T-helper 2 cell treated with Interferon-gamma antibody and Interleukin-4, amounts not matched to agents 5 μg/mL and 100 μg/mL, for 36 hours (primary cell): Measurements from ENCODE around the gene DOCK4.

Experiments used
- DNase-seq: peaks from one replicate; pipeline ENCODE4 v3.0.0; 2021; ENCODE audit warnings: low spot score
- H3K27ac Mint-ChIP-seq: one replicate; pipeline ENCODE4 v1.8.0; 2021; ENCODE audit warnings: mild to moderate bottlenecking, mixed read lengths
- H3K27me3 Mint-ChIP-seq: one replicate; pipeline ENCODE4 v1.8.0; 2021; ENCODE audit warnings: low read depth, mixed read lengths
- H3K36me3 Mint-ChIP-seq: one replicate; pipeline ENCODE4 v1.8.0; 2021; ENCODE audit warnings: low read depth, mixed read lengths
- H3K4me1 Mint-ChIP-seq: one replicate; pipeline ENCODE4 v1.8.0; 2021; ENCODE audit warnings: low read depth, mixed read lengths
- H3K4me3 Mint-ChIP-seq: one replicate; pipeline ENCODE4 v1.8.0; 2022; ENCODE audit warnings: mild to moderate bottlenecking, moderate library complexity, mixed read lengths
- H3K9me3 Mint-ChIP-seq: one replicate; pipeline ENCODE4 v1.8.0; 2021; ENCODE audit warnings: mixed read lengths

Gene DOCK4

DNA sequence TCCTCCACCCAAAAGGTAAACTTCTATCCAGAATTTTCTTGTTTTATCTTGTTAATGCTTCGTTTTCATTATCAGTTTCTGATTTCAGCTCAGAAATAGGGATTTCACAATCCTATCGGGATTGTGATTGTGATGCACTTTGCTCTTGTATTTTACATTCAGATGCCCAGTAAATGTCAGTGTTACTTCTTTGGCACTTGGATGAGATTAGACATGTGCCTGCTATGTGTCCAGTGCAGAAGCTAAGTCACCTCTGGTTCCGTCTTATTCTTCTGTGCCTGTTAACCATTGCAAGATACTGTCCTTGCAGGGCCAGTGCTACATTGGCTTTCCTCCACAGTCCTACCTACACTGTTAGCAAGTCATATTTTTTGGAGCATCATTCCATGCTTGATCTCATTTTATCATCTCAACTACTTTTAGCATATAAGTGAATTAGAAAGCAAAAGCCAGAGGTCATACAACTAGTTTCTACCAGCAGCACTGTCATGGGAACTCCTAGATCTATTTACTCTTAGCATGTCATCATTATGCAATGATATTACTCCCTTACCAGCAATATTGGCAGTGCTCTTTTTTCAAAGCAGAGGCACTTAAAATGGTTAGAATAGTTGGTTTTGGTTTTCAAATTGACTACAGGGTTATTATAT is 27.0 kb upstream of the DOCK4 start:
- Mint-ChIP-seq H3K4me1 (no peaks in the 10 kb centered on the region), H3K9me3 (no peaks in the 10 kb centered on the region), H3K36me3 (peaks cover 1% of the 10 kb centered on the region), H3K27ac (no peak overlapping the region), H3K4me3 (no peak overlapping the region), H3K27me3 (no peaks in the 10 kb centered on the region)
- DNase-seq: no peak

DNA sequence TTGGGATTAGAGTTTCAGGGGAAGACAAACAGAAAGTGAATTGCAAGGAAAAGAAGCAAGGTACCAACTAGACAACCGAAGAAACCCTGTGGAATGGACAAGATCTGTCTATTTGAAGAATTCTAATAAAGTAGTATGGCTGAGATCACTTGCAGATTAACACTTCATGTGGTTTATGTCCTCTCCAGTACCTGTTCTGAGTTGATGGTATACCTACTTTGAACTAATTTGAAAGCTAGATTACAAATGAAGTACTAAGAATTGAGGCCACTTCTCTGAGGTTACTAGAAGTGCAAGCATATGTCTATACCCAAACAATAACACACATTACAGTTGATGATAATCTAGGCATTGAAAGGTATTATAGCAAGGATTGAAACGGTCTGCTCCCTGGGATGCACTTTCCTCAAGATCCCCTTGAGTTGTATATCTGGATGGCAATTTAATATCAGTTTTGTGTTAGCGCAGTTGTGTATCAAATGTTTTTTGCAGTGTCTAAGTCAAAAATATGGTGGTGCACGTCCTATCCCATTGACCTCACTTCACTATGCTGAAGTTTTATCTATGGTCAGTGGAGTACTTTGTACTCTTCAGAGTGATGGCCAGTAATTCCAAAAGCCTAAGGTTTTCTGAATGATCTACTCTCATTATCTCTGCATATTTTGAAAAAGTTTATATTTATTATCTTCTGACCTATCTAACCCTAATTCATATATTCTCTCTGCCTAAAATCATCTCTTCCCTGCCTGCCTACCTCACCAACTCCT is 26.2 kb upstream of the DOCK4 start:
- Mint-ChIP-seq H3K27ac (no peak overlapping the region), H3K4me3 (no peak overlapping the region), H3K9me3 (no peaks in the 10 kb centered on the region), H3K27me3 (no peaks in the 10 kb centered on the region), H3K4me1 (no peaks in the 10 kb centered on the region), H3K36me3 (no peaks in the 10 kb centered on the region)
- DNase-seq: no peak

DNA sequence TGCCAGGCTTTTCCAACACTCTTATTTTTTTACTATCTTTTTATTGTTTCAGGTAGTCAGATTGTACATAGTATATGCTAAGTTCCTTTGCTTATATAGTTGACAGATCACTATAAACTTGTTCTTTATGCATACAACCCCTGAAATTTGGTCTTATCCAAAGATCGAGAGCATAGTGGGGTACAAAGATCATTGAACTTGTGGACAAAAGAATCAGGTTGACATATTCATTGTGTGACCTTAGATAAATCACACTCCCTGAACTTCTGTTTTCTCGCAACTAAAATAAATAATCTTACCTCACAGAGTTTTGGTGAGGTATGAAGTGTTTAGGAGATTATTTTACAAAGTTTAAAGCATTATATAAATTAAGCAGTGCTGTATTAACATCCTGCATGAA is 22.4 kb upstream of the DOCK4 start:
- Mint-ChIP-seq H3K9me3 (no peaks in the 10 kb centered on the region), H3K27me3 (no peaks in the 10 kb centered on the region)

DNA sequence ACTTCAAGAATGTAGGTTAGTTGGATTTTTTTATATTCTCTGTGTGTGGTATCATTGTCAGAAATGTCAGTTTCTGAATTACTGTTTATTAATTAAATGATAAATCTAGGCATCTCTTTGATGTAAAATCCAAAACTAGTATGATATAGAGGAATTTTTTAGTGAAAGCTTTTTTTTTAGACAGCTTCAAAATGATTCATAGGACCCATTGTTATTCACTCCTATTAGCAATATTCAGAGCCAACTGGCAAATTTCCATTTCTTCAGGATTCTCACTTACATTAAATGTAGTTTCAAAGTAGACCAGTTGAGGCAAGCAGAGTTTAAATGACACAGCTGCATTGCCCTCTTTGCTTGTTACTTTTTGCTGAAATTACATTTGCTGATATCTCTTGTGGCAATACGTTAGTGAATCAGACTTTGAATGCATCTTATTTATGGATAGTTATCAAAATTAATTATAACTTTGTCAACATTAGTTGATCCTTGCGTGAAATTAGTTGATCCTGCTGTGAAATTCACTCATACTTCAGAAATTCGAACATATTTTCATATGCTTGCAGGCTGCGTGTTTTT is 20.6 kb upstream of the DOCK4 start:
- no peak for DNase-seq
- H3K36me3 Mint-ChIP-seq: no peaks in the 10 kb centered on the region
- H3K4me1 Mint-ChIP-seq: peaks cover 1% of the 10 kb centered on the region
- no peaks in the 10 kb centered on the region for H3K27me3 Mint-ChIP-seq
- H3K9me3 Mint-ChIP-seq: no peaks in the 10 kb centered on the region
- H3K27ac Mint-ChIP-seq: no peak overlapping the region
- H3K4me3 Mint-ChIP-seq: no peak overlapping the region

More for the DNA sequence above, 22.4 kb upstream of the DOCK4 start:
- Mint-ChIP-seq H3K36me3 (no peaks in the 10 kb centered on the region), H3K4me1 (no peaks in the 10 kb centered on the region), H3K27ac (no peak overlapping the region), H3K4me3 (no peak overlapping the region)
- no peak for DNase-seq

DNA sequence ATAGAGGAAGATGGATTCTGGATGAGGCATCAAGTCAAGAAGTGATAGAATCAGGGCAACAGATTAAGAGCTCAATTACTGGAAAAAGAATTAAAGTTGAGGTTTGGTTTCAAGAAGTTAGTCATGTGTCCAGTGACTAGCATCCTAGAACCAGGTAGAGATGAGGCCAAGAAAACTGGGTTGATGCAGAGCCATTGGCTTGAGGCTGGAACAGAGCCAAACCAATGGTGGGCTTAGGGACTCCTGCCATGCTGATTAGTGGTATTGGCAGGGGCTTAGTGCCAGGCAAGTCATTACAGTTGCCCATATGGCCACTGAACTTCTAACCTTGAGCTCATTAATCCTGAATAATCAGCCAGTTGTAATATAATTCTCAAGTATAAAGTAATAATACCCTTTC is 18.8 kb upstream of the DOCK4 start:
- Mint-ChIP-seq H3K36me3 (no peaks in the 10 kb centered on the region), H3K4me1 (peaks cover 1% of the 10 kb centered on the region), H3K9me3 (no peaks in the 10 kb centered on the region), H3K27ac (no peak overlapping the region), H3K27me3 (no peaks in the 10 kb centered on the region), H3K4me3 (no peak overlapping the region)
- DNase-seq: no peak

DNA sequence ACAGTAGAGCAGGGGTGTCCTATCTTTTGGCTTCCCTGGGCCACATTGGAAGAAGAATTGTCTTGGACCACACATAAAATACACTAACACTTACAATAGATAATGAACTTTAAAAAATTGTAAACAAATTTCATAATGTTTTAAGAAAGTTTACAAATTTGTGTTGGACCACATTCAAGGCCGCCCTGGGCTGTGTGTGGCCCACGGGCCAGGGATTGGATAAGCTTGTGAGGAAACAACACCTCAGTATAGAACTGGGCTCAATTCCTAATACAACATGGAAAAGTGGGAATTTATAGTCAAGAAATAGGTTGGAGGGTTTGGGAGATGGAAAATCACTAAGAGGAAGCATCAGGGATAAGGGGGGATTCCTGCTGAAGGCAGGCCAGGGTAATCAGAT is 18.0 kb upstream of the DOCK4 start:
- Mint-ChIP-seq H3K36me3 (no peaks in the 10 kb centered on the region), H3K27me3 (no peaks in the 10 kb centered on the region), H3K4me3 (no peak overlapping the region), H3K9me3 (no peaks in the 10 kb centered on the region), H3K27ac (no peak overlapping the region), H3K4me1 (peaks cover 1% of the 10 kb centered on the region)
- no peak for DNase-seq

DNA sequence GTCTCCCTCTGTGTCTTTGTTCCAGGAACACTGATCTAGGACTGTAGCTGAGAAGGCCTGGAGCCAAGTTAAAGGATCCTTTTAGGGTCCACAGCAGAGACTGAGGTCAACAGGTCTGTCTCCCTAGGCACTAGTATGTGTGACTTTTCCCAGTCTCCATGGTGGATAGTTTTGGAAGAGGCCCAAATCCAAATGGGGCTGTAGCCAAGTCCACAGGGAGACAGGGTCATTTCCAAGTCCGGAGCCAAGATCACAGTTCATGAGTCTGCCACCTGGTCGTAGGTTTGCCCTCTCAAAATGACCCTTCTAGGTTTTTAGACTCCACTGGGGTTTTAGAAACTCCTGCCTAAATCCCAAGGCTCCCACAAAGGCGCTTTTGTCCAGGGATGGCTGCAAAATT is 17.1 kb upstream of the DOCK4 start:
- Mint-ChIP-seq H3K27me3 (no peaks in the 10 kb centered on the region), H3K4me3 (no peak overlapping the region), H3K36me3 (no peaks in the 10 kb centered on the region), H3K9me3 (no peaks in the 10 kb centered on the region), H3K27ac (no peak overlapping the region), H3K4me1 (peaks cover 1% of the 10 kb centered on the region)
- no peak for DNase-seq

DNA sequence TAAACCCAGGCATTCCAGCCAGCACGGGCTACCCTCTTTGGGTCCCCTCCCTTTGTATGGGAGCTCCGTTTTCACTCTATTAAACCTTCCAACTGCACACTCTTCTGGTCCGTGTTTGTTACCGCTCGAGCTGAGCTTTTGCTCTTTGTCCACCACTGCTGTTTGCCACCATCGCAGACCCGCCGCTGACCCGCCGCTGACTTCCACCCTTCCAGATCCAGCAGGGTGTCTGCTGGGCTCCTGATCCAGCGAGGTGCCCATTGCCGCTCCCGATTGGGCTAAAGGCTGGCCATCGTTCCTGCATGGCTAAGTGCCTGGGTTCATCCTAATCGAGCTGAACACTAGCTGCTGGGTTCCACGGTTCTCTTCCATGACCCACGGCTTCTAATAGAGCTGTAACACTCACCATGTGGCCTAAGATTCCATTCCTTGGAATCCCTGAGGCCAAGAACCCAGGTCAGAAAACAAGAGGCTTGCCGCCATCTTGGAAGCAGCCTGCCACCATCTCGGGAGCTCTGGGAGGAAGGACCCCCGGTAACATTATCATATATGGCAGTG is 14.8 kb upstream of the DOCK4 start:
- no peaks in the 10 kb centered on the region for H3K27me3 Mint-ChIP-seq
- H3K4me3 Mint-ChIP-seq: no peak overlapping the region
- H3K9me3 Mint-ChIP-seq: no peaks in the 10 kb centered on the region
- no peak overlapping the region for H3K27ac Mint-ChIP-seq
- H3K36me3 Mint-ChIP-seq: no peaks in the 10 kb centered on the region
- no peak for DNase-seq
- peaks cover 5% of the 10 kb centered on the region for H3K4me1 Mint-ChIP-seq

DNA sequence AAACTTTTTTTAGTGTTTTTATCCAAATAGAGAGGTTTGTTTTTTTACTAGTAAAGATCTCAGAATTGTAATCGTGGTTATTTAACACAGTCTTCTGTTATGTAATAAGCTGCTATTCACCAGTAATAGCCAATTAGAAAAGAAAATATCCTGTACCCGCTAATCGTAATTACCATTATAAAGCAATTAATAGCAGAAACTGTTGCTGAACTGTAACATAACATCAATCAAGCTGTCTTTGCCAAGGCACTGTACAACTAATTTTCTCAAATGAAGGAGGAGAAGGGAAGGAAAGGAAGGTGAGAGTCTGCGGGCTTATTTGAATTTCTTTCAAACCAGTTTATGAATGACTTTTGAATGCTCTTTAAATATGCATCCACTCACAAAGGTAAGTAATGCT is 9.6 kb upstream of the DOCK4 start:
- Mint-ChIP-seq H3K36me3 (no peaks in the 10 kb centered on the region), H3K4me1 (peaks cover 6% of the 10 kb centered on the region), H3K27me3 (no peaks in the 10 kb centered on the region), H3K27ac (no peak overlapping the region), H3K9me3 (no peaks in the 10 kb centered on the region), H3K4me3 (no peak overlapping the region)
- no peak for DNase-seq

DNA sequence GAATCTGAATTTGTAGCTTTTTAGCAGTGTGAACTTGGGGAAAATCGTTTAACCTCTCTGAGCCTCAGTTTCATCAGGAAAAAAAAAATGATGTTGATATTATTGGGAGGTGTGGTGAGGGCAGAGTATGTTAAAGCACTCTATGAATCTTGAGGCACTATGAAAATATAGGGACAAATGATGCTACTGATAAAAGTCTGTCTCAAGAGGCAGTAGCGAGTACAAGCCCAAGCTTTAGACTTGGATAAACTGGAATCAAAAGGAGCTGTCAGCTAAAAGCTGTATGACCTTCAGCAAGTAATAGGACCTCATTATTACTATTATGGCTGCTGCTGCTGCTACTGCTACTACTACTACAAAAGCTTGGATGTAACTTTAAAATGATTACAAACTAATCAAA is 8.7 kb upstream of the DOCK4 start:
- DNase-seq: no peak
- no peak overlapping the region for H3K27ac Mint-ChIP-seq
- H3K27me3 Mint-ChIP-seq: no peaks in the 10 kb centered on the region
- no peaks in the 10 kb centered on the region for H3K9me3 Mint-ChIP-seq
- peaks cover 6% of the 10 kb centered on the region for H3K4me1 Mint-ChIP-seq
- H3K36me3 Mint-ChIP-seq: no peaks in the 10 kb centered on the region
- H3K4me3 Mint-ChIP-seq: no peak overlapping the region

DNA sequence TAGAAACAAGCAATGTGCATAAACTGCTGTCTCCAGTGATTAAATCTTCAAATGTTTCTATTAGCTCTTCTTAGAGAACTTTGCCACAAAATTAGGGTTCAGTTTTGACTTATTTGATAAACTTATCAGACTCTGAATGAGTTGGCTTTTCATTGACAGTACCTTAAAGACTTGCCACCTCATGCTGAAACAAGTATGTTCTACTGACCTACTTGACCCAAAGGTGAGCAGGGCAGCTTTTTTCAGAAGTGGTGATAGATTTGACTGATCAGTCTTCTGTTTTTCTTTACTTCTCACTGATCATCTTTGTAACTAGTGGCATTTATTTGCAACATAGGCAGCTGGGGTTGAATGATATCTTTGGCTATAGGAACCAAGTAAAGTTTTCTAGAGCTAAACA is 8.1 kb upstream of the DOCK4 start:
- H3K4me1 Mint-ChIP-seq: peaks cover 6% of the 10 kb centered on the region
- H3K27ac Mint-ChIP-seq: no peak overlapping the region
- no peaks in the 10 kb centered on the region for H3K36me3 Mint-ChIP-seq
- no peaks in the 10 kb centered on the region for H3K27me3 Mint-ChIP-seq
- no peak for DNase-seq
- no peak overlapping the region for H3K4me3 Mint-ChIP-seq
- H3K9me3 Mint-ChIP-seq: no peaks in the 10 kb centered on the region

DNA sequence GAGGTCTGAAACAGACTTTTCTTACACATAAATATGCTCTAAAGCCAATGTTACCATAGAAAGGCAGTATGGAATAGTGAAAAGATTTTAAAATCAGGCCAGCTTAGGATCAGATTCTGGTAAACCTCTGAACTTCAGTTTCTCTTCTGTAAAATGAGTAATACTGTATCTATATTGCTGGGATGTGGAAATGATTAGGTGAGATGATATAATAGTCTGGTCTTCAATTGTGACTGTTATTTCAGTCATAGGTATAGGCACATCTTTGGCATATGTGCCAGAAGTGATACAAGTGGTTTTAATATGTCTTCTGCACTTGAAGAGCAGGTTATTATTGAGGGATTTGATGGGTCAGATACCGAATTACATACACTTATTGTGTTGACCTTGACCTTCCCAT is 7.5 kb upstream of the DOCK4 start:
- no peak for DNase-seq
- Mint-ChIP-seq H3K4me3 (no peak overlapping the region), H3K4me1 (peaks cover 6% of the 10 kb centered on the region), H3K9me3 (no peaks in the 10 kb centered on the region), H3K27me3 (no peaks in the 10 kb centered on the region), H3K27ac (no peak overlapping the region), H3K36me3 (no peaks in the 10 kb centered on the region)

DNA sequence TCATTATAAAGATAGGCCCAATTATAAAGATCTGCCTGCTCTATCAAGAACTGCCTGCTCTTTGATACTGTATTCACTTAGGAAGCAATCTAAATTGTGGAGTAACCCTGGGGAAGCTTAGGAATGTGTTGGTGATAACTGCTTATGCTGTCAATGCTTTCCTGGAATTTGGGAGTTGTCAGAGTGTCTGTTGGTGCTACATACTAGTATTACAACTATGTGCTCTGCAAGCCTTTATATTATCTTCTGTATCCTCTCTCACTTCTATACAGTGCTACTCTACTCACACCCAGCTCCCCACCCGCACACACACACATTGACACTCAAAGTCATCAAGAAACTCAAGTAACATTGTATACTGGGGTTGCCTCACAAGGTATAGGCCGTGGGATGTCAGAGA is 6.4 kb upstream of the DOCK4 start:
- no peak overlapping the region for H3K4me3 Mint-ChIP-seq
- no peak for DNase-seq
- H3K36me3 Mint-ChIP-seq: no peaks in the 10 kb centered on the region
- H3K27me3 Mint-ChIP-seq: no peaks in the 10 kb centered on the region
- H3K27ac Mint-ChIP-seq: no peak overlapping the region
- peaks cover 7% of the 10 kb centered on the region for H3K4me1 Mint-ChIP-seq
- H3K9me3 Mint-ChIP-seq: no peaks in the 10 kb centered on the region

DNA sequence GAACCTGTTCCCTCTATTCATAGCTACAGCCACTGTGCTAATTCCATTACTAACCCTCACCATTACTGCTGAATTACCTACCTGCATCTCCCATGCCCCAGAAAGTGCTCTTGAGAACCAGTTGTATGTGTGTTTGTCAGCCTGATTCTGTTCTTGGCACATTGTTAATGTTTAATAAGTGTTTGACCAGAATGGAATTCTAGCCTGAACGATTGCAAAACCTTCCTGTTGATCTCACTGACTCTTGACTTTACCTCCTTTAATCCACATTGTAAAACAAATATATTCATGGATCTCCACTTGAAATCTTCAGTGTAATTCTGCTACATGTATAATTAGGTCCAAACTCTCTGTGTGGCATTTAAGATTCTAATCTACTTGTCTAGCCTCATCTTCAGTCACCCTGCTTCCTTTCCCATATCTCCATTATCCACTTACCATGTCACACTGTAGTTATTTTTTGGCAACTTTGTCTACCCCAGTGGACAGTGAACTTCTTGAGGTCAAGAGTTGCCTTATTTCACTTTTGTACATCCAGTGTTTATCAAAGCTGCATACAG is 5.2 kb upstream of the DOCK4 start:
- Mint-ChIP-seq H3K9me3 (no peaks in the 10 kb centered on the region), H3K4me1 (peaks cover 8% of the 10 kb centered on the region), H3K27ac (no peak overlapping the region), H3K36me3 (no peaks in the 10 kb centered on the region), H3K27me3 (no peaks in the 10 kb centered on the region), H3K4me3 (no peak overlapping the region)
- DNase-seq: no peak
